Esophagus squamous epithelium (tissue), 4 donors: ENCODE results near the gene KCNK18.

ENCODE experiments used
- POLR2A ChIP-seq, 4 donors: fragments of 450-650 bp; IDR thresholded peaks; one replicate each; pipeline ENCODE4 v1.6.1; 2017; ENCODE audit warnings: antibody characterized with exemption in 4 of 4, mild to moderate bottlenecking in 4 of 4, moderate library complexity in 3 of 4
- TF ChIP-seq, protein P1 (sequence below), 6 experiments: fragments of 450-650 bp in 4 of 6; fragments of 200-600 bp in 2 of 6; sonication (generic) in 2 of 6; IDR thresholded peaks; one replicate each; pipeline ENCODE4 v1.5.1; 2016 to 2019; ENCODE audit warnings: antibody characterized with exemption in 6 of 6, mild to moderate bottlenecking in 4 of 6, moderate library complexity in 4 of 6

DNA sequence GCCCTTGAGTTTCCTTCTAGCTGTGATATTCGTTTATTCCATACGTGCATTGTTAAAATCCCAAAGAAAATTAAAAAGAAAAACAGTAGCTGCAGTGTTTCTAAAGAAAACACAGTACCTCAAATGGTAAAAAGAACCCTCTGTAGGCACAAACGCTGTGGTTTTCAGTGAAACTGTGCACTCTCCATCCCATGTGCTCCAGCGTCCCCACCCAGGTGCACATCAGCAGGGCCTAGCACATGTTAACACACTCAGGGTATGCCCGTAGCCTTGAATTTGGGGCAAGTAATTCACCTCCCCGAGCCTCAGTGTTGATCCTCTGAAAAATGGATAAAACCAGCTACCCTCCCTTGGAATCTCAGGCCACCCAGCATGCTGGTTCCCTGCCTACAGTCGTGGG lies 53.1 kb downstream of the KCNK18 start:
- TF ChIP-seq POLR2A (IDR thresholded peaks at IDR 0.05) = no peak
- TF ChIP-seq, protein P1, sequence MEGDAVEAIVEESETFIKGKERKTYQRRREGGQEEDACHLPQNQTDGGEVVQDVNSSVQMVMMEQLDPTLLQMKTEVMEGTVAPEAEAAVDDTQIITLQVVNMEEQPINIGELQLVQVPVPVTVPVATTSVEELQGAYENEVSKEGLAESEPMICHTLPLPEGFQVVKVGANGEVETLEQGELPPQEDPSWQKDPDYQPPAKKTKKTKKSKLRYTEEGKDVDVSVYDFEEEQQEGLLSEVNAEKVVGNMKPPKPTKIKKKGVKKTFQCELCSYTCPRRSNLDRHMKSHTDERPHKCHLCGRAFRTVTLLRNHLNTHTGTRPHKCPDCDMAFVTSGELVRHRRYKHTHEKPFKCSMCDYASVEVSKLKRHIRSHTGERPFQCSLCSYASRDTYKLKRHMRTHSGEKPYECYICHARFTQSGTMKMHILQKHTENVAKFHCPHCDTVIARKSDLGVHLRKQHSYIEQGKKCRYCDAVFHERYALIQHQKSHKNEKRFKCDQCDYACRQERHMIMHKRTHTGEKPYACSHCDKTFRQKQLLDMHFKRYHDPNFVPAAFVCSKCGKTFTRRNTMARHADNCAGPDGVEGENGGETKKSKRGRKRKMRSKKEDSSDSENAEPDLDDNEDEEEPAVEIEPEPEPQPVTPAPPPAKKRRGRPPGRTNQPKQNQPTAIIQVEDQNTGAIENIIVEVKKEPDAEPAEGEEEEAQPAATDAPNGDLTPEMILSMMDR (IDR thresholded peaks at IDR 0.05) = no peak
